GM21381 (cell line): Measurements from ENCODE around the gene FGF7.
A peak's percentile ranks its signal among the peaks of the same experiment; 100 is the strongest.
"Not testable (repeated sequence)": the region's sequence is repeated elsewhere in the genome, so short reads cannot be mapped to it uniquely, and the experiment has no call there.

Experiments used
- ATAC-seq: cut with Tn5 transposase; IDR thresholded peaks from one replicate; pipeline ENCODE4 v1.9.1; 2021; ENCODE audit warnings: mild to moderate bottlenecking, moderate library complexity; ENCODE audit not compliant: unreplicated experiment

The FGF7 gene

GRCh38 chr15:49438962-49439631 lies 16.1 kb downstream of the FGF7 start:
- peak; percentile 55 for ATAC-seq

DNA sequence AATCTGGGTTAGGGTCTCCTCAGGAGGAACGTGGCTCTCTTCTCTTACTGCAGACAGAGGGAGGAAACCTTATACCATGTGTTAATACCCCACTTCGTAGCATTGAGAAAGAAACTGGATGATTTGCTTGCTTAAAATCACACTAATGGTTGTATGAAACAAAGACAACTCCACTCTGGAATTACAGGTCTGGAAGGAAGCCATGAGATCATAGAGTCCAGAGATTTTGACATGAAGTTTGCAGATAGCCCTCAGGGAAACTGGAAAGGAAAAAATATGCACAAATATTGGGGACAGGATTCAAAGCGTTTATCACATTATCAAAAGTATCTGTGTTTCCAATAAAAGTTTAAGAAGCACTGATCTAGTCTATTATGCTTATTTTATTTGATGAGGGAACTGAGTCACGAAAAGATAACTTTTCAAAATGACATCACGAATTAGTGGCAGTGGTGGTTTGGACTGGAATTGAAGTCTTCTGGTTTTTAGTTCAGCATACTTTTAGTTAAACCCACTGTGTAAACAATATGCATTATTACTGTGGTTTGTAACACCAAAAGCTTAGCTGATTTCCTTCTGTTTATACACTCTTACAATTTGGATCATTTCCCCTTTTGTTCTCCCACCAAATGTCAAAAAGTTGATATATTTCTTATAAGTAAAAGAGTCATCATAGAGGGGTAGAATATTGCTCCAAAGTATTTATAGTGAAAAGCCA lies 16.8 kb downstream of the FGF7 start:
- ATAC-seq = no peak

DNA sequence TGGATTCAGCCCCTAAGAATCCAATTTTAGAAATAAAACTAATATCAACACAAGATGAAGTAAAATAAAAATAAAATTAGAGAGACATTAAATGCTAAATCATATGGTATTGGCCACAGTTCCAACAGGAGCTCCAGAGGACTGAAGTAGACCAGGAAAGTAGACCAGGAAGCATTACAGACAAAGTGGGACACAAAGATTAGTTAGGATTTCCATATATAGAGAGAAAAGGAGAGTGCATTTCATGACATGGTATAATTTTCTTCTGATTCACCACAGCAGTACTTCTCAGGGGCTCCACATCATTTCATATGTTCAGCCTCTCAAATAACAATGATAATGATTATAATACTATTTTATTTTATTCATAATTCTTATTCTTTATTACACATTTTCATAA lies 18.3 kb downstream of the FGF7 start:
- ATAC-seq = no peak

DNA sequence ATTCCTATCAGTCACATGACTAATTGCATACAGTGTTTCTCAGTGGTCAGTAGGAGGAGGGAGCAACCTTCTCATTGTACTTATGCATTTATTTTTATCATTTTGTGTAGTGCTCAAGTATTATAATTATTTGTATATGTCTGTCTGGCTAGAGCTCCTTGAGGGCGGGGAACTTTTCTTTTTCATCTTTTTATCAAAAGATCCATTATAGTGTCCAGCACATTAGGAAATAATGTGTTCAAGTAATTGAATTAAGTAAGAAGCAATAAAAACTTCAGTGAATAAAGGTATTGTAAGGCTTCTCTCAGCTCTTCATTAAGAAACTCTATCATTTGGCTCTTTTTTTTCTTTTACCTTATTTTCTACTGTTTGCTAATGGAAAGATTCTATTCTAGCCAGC lies 18.8 kb downstream of the FGF7 start:
- no peak for ATAC-seq

- ATAC-seq = no peak
These were observed 29.6 kb downstream of the FGF7 start for GRCh38 chr15:49452595-49452994.

- ATAC-seq = no peak
These were observed 33.1 kb downstream of the FGF7 start for GRCh38 chr15:49456166-49456565.

- ATAC-seq = no peak
These were observed 35.1 kb downstream of the FGF7 start for GRCh38 chr15:49458145-49458544.

- ATAC-seq = no peak
These were observed 37.4 kb downstream of the FGF7 start for GRCh38 chr15:49460411-49460941.

DNA sequence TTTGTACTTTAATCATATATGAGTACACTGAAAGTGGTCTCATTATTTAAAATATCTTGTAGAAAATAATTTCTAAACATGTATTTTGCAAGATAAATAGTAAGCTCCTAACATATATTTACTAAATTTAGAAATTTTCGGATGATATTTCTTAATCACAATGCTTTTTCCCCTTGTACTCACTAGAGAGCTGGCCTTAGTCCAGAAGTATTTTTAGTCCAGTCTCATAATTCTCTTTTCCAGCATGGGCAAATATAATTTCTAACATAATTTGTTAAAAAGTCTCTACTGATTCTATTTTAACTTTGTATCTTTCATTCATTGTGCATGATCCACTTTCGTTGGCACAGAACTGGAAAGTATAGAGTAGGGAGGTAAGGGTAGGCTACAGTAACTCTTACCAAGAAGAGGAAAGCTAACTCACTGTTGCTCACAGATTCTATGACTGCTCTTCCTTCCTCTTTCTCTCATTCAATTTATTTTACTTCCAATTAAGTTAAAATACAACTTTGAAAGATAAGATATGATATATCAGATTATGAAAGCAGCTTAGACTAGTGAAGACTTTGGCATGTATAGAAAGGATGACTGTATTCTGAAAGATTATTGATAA lies 39.3 kb downstream of the FGF7 start:
- ATAC-seq = no peak

DNA sequence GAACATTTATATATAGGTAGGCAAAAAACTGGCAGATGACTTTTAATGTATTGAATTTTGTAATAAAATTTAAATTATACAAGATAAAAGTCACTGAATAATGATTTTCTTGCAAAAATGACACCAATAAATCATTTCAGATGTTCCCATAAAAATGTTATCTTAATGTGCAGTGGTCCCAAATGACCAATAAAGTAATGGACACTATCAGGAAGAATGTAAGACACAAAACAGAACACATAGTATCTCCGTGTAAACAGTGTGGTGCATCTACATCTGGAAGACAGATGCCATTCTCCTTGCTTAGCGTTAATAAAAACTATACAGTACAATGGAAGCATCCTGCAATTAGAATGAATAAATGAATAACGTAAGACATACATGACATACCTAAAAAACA lies 41.5 kb downstream of the FGF7 start:
- ATAC-seq = no peak

GRCh38 chr15:49466119-49466518 lies 43.1 kb downstream of the FGF7 start:
- no peak for ATAC-seq

DNA sequence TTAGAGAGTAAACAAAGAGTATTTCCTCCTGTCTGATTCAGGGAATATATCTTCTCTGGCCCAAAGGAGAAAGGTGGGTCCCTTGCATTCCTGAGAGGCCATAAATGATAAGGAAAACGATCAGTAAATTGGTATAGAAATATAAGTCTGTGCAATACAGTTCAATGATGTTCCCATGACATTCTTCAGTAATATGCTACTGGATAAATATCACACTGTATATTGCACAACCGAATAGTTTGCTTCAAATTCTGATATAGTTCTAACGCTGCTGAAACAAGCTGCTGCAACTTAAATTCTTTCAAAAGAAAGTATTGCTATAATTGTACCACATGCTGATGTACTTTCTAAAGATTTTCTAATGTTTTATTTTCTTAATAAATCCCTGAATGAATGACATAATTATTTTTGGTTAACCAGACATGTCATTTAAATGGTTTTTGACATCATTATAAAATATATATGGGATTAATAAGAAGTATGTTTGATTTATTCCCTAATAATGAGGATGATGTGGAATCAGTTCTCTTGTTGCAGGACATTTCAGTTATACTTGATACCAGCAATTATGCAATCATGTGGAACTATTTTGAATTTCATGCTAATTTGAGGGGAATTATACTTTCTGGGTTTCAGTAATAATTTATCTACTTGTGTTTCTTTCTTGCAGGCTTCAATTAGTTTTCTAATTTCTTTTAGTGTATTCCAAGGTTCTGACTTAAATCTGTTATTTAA lies 44.9 kb downstream of the FGF7 start:
- ATAC-seq = no peak

- ATAC-seq = no peak
These were observed 45.4 kb downstream of the FGF7 start for GRCh38 chr15:49468481-49468839.

DNA sequence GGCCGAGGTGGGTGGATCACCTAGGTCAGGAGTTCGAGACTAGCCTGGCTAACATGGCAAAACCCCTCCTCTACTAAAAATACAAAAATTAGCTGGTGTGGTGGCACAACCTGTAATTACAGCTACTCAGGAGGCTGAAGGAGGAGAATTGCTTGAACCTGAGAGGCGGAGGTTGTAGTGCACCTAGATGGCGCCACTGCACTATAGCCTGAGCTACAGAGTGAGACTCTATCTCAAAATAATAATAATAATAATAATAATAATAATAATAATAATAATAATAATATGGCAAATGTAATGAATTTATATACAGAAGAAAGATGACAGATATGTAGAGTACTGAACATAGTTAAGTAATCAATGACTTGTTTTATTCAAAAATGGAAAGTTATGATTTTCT lies 48.2 kb downstream of the FGF7 start:
- ATAC-seq = not testable (repeated sequence)

GRCh38 chr15:49471733-49472132 lies 48.7 kb downstream of the FGF7 start:
- ATAC-seq = no peak

GRCh38 chr15:49472338-49472737 lies 49.3 kb downstream of the FGF7 start:
- no peak for ATAC-seq

DNA sequence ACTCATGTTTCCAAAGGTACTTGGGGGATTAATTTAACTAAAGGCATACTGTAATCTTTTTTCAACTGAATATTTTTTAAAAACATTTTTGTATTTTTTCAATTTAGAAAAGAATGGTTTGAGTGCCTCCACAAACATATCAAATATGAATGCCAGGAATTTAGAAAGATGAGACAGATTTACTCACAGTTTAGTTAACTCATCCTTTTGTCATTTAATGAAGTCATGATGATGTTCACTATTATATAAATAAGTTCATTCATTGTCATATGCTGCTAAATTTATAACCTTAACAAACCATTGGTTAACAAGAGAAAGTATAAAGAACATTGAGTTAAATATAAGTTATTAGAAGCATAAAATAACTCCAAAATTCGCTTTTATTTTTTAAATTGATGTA lies 50.0 kb downstream of the FGF7 start:
- no peak for ATAC-seq

DNA sequence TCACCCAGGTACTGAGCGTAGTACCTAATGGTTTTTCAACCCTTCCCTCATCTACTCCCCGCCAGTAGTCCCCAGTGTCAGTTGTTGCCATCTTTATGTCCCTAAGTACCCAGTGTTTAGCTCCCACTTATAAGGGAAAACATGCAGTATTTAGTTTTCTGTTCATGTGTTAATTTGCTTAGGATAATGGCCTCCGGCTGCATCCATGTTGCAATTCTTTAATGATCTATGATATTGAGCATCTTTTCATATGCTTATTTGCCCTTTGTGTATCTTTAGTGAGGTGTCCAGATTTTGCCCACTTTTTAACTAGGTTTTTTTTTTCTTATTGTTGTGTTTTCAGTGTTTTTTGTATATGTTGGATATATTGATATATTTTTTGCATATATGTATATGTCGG lies 55.0 kb downstream of the FGF7 start:
- not testable (repeated sequence) for ATAC-seq

GRCh38 chr15:49478982-49479381 lies 55.9 kb downstream of the FGF7 start:
- ATAC-seq = not testable (repeated sequence)

DNA sequence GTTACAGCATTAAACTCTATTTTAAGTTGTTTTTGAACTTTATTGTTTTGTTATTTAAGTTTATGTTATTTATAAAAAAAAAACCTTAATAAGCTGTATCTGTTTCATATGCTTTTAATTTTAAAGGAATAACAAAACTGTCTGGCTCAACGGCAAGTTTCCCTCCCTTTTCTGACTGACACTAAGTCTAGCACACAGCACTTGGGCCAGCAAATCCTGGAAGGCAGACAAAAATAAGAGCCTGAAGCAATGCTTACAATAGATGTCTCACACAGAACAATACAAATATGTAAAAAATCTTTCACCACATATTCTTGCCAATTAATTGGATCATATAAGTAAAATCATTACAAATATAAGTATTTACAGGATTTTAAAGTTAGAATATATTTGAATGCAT lies 62.4 kb downstream of the FGF7 start:
- ATAC-seq = not testable (repeated sequence)

DNA sequence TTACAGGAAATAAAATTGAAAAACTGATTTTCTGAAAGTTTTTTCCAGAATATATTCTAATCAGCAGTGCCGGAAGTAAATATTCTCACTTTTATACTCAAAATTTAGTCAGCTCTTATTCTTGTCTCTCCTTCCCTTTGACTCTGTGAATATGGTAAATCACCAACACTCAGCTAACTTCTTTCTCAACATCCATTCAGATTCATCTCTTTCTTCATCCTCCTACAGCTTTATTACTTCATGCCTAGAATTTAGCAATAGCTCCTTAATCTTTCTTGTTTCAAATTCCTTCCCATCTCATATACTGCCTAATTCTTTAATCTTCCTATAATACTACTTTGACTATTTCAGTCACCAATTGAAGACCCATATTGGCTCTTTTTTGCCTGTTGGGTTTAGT lies 67.9 kb downstream of the FGF7 start:
- no peak for ATAC-seq
